HFF-Myc (cell line): ENCODE measurements around the gene EFNA2.

Source experiments
- DNase-seq: peaks from one replicate; pipeline ENCODE4 v3.0.0-alpha.2; 2011; ENCODE audit warnings: low read depth; ENCODE audit errors: extremely low read depth
- H3K4me3 ChIP-seq: replicated peaks from 2 replicates; pipeline ENCODE4 v1.5.1; 2011; ENCODE audit warnings: low read depth, mild to moderate bottlenecking, control low read depth, low read length
- TF ChIP-seq, protein P1 (sequence below): IDR thresholded peaks from 2 replicates; pipeline ENCODE4 v1.5.1; 2012; ENCODE audit warnings: mild to moderate bottlenecking, low read depth, low read length, control low read depth; ENCODE audit errors: missing control alignments

The EFNA2 gene

DNA sequence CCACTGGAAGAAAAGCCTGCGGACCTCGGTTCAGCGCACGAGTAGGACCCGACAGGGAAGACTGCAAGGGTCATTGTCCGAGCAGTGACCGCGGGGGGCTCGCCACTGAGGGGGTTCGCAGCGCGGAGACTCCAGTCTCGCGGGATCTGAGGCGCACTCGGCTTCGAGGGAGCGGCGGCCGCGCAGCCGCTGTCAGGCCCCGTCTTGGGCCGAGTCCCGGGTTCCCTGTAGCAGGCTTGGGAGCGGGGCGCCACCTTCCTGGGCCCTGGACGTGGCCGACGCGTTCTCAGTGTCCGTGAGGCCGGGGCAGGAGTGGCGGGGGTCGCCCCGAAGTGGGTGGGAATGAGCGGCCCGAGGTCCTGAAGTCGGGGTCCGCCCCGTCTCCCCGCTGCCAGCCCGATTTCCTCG is 10.8 kb upstream of the EFNA2 start:
- peak overlapping the region; percentile 59 for H3K4me3 ChIP-seq
- TF ChIP-seq, protein P1, sequence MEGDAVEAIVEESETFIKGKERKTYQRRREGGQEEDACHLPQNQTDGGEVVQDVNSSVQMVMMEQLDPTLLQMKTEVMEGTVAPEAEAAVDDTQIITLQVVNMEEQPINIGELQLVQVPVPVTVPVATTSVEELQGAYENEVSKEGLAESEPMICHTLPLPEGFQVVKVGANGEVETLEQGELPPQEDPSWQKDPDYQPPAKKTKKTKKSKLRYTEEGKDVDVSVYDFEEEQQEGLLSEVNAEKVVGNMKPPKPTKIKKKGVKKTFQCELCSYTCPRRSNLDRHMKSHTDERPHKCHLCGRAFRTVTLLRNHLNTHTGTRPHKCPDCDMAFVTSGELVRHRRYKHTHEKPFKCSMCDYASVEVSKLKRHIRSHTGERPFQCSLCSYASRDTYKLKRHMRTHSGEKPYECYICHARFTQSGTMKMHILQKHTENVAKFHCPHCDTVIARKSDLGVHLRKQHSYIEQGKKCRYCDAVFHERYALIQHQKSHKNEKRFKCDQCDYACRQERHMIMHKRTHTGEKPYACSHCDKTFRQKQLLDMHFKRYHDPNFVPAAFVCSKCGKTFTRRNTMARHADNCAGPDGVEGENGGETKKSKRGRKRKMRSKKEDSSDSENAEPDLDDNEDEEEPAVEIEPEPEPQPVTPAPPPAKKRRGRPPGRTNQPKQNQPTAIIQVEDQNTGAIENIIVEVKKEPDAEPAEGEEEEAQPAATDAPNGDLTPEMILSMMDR = no peak
- DNase-seq = no peak

DNA sequence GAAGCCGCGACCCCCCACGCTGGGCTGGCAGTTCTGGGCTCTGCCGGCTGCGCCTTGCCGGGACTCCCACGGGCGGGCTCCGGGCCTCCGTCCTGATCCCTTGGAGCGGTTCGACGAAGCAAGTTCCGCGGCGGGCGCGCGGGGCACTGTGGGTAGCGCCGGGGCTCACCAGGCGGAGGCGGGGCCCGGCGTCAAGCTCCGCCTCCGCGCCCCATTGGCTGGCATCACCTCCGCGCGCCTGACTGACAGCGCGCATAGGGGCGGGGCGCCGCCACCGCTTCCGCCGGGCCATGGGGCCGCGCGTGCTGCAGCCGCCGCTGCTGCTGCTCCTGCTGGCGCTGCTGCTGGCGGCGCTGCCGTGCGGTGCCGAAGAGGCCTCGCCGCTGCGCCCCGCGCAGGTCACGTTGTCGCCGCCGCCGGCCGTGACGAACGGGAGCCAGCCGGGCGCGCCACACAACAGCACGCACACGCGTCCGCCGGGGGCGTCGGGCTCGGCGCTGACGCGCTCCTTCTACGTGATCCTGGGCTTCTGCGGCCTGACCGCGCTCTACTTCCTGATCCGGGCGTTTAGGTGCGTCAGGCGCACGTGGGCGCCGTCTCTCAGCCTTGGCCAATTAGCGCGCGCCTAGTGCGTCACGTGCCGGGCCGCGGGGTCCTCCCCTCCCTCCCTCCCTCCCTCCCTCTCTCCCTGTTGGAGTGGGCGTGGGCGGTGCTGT is 10.3 kb upstream of the EFNA2 start, which contains the start of gene FAM174C:
TSS of gene FAM174C (plus strand) at position 271 of the 716 bp plus-strand sequence. CDS start at position 291, 20 bp downstream.
- H3K4me3 ChIP-seq = peak within 1 kb of the TSS; percentile 59
- TF ChIP-seq, protein P1 = no peak
- DNase-seq = peak; percentile 87

DNA sequence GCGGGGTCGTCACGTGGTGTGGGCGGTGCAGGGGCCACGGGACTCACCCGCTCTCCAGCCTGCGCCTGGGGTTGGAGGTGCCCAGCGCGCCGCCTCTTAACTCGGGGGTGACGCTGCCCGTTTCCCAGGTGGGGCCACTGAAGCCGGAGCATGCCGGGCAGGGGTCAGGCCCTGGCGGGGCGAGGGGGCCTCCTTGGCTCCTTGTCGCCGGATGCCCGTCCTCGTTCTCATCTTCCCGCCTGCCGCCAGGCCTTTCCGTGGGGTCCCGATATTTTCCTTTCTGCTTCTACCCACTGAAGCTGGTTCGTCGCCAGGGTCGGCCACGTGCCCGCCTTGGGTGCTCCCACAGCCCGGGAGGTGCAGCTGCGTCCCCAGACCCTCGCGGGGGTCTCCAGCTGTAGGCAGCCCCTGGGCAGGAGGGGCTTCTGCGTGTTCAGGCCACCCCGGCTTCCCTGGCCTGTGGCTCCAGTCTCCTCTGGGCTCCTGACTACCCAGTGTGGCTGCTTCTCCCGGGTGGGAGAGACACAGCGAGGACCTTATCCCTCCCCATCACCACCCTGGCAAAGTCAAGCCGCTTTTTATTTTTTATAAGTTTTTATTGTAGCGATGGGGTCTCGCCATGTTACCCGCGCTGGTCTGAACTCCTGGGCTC is 9.6 kb upstream of the EFNA2 start:
- no peak for DNase-seq
- TF ChIP-seq, protein P1 = no peak

DNA sequence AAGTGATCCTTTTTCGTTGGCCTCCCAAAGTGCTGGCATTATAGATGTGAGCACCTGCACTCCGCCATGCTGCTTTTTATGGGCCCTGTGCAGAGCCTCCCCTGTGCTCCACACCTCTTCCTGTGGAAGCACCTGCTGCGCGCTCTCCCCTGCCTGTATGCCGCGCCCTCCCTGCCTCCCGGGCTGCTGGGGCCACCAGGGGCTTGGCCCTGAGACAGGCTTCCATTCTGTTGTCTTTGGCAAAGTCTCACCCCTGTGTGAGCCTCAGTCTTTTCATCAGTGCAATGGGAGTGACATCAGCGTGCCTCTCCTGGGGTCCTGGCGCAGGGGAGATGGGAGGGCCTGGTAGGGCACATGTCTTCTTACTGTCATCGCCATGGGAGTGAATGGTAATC is 9.0 kb upstream of the EFNA2 start:
- H3K4me3 ChIP-seq = peak overlapping the region; percentile 59
- TF ChIP-seq, protein P1 = no peak
- no peak for DNase-seq

More for the DNA sequence above, 9.6 kb upstream of the EFNA2 start:
- peak overlapping the region; percentile 59 for H3K4me3 ChIP-seq

DNA sequence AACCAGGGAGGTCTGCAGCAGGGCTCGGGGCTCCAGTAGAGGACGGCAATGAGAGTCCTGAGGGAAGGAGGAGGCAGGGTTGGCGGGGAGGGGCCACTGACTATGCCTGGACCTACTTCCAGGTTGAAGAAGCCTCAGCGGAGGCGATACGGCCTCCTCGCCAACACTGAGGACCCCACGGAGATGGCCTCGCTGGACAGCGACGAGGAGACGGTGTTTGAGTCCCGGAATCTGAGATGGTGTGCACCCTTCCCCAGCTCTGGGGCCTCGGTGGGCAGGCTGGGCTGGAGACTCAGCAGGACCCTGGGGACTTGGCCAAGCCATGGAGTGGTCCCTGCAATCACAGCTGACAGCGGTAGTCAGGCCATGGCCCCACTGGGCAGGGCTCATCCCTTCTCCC is 8.6 kb upstream of the EFNA2 start:
- H3K4me3 ChIP-seq = peak overlapping the region; percentile 59
- DNase-seq = no peak
- TF ChIP-seq, protein P1 = no peak

DNA sequence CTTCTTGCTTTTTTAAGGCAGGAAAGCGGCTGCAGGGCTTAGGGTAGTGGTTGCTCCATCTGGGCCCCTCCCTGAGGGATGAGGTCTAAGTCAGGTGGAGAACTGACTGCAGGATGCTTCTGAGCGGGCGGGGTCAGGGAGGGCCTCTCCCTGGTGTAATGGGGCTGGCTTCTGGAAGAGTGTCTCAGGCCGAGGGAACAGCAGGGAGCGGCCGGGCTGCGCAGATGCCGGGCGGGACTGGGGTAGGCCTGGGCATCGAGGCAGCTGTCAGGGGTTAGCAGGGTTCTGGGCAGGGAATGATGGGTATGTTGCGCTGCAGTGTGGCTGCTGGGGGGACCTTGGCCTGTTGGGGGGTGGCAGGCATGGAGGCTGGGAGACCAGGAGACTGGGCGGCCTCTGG is 7.6 kb upstream of the EFNA2 start:
- no peak overlapping the region for H3K4me3 ChIP-seq
- DNase-seq = no peak
- TF ChIP-seq, protein P1 = no peak
